Tibial nerve (tissue), 4 donors: Measurements from ENCODE around the gene USO1.

Source experiments
- EP300 ChIP-seq, 2 donors: sonication (generic); formaldehyde crosslinking; IDR thresholded peaks; one replicate each; pipeline ENCODE4 v1.6.1; 2017; ENCODE audit warnings: antibody characterized with exemption in 2 of 2, mild to moderate bottlenecking in 1 of 2
- POLR2A ChIP-seq, 2 donors: fragments of 450-650 bp; IDR thresholded peaks; one replicate each; pipeline ENCODE4 v1.6.1; 2017; ENCODE audit warnings: antibody characterized with exemption in 2 of 2, mild to moderate bottlenecking in 2 of 2, moderate library complexity in 2 of 2
- TF ChIP-seq, protein P1 (sequence below), 5 experiments: fragments of 200-600 bp in 3 of 5; fragments of 450-650 bp in 2 of 5; sonication (generic) in 3 of 5; IDR thresholded peaks; one replicate each; pipeline ENCODE4 v1.5.1; 2016 to 2019; ENCODE audit warnings: antibody characterized with exemption in 5 of 5, mild to moderate bottlenecking in 3 of 5, moderate library complexity in 2 of 5

- TF ChIP-seq, protein P1, sequence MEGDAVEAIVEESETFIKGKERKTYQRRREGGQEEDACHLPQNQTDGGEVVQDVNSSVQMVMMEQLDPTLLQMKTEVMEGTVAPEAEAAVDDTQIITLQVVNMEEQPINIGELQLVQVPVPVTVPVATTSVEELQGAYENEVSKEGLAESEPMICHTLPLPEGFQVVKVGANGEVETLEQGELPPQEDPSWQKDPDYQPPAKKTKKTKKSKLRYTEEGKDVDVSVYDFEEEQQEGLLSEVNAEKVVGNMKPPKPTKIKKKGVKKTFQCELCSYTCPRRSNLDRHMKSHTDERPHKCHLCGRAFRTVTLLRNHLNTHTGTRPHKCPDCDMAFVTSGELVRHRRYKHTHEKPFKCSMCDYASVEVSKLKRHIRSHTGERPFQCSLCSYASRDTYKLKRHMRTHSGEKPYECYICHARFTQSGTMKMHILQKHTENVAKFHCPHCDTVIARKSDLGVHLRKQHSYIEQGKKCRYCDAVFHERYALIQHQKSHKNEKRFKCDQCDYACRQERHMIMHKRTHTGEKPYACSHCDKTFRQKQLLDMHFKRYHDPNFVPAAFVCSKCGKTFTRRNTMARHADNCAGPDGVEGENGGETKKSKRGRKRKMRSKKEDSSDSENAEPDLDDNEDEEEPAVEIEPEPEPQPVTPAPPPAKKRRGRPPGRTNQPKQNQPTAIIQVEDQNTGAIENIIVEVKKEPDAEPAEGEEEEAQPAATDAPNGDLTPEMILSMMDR (IDR thresholded peaks at IDR 0.05), result no peak
- no peak for TF ChIP-seq POLR2A (IDR thresholded peaks at IDR 0.05)
- TF ChIP-seq EP300 (IDR thresholded peaks at IDR 0.05), result no peak
Measured at GRCh38 chr4:75790024-75790423, 65.6 kb downstream of the USO1 start.
